ENCODE data around the gene KRT24.

The KRT24 gene

GRCh38 chr17:40694584-40694983 is 9.0 kb downstream of the KRT24 start:
- no peak for TF ChIP-seq CTCF (IDR thresholded peaks at IDR 0.05)

GRCh38 chr17:40687106-40687505 is 16.4 kb downstream of the KRT24 start:
- no peak for TF ChIP-seq CTCF (IDR thresholded peaks at IDR 0.05)

GRCh38 chr17:40686192-40686591 is 17.4 kb downstream of the KRT24 start:
- no peak for TF ChIP-seq CTCF (IDR thresholded peaks at IDR 0.05)

- TF ChIP-seq CTCF (IDR thresholded peaks at IDR 0.05): no peak
These were observed 22.6 kb downstream of the KRT24 start for GRCh38 chr17:40680998-40681397.

- no peak for TF ChIP-seq CTCF (IDR thresholded peaks at IDR 0.05)
These were observed 24.0 kb downstream of the KRT24 start for GRCh38 chr17:40679523-40679907.

- no peak for TF ChIP-seq CTCF (IDR thresholded peaks at IDR 0.05)
These were observed 24.5 kb downstream of the KRT24 start for GRCh38 chr17:40678902-40679522.

GRCh38 chr17:40675905-40676304 is 27.6 kb downstream of the KRT24 start:
- TF ChIP-seq CTCF (IDR thresholded peaks at IDR 0.05): no peak

- TF ChIP-seq CTCF (IDR thresholded peaks at IDR 0.05): no peak
These were observed 30.9 kb downstream of the KRT24 start for GRCh38 chr17:40672654-40673053.

Measured in LNCAP (cell line).